DMS114 treated with DMSO at 0.1 percent for 48 hours (cell line): ENCODE results near the gene CAMLG.

Source experiments
- DNase-seq: peaks from one replicate; lab custom pipeline; 2025; ENCODE audit not compliant: unreplicated experiment; lab: John Stamatoyannopoulos, UW

Gene CAMLG

DNA sequence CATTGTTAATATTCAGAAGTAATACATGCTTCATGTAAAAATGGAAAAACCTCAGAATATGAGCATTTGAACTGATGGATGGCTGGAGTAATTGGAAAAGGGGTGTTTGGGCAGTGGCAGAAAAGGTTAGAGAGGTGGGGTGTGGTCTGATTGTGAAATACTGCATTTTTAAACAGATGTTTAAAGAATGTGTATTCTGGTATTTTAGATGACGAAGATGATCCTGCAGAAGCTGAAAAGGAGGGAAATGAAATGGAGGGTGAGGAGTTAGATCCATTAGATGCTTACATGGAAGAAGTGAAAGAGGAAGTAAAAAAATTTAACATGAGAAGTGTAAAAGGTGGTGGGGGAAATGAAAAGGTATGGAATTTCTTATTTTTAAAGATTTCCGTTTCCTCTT is 39.0 kb downstream of the CAMLG start:
- DNase-seq = no peak

DNA sequence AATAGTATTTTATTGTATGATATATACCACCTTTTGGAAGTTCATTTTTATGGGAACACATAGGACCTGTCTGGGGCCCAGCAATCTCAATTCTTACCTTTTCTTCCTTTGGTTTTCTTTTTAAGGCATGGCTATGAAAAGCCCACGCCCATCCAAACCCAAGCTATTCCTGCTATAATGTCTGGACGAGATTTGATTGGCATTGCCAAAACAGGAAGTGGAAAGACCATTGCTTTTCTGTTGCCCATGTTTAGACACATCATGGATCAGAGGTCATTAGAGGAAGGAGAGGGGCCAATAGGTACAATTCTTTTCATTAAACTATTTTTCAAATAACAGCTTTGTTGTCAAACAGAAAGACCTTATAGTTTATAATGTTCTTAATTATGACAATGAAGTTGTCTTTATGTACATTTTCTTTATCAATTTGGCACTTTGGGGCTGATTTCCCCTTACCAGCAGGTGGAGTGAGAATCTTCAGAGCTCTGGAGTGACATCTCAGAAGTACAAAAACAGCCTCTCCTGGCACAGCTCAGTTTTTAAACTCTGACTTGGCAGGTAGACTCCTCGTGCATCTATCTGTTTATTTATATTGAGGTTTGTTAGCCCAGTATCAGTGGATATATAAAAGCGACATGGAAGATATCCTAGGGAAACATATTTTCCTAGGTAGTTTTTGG is 46.0 kb downstream of the CAMLG start:
- no peak for DNase-seq

- no peak for DNase-seq
These were observed 46.7 kb downstream of the CAMLG start for GRCh38 chr5:134784946-134785620.

- DNase-seq = no peak
These were observed 49.3 kb downstream of the CAMLG start for GRCh38 chr5:134787692-134788091.

DNA sequence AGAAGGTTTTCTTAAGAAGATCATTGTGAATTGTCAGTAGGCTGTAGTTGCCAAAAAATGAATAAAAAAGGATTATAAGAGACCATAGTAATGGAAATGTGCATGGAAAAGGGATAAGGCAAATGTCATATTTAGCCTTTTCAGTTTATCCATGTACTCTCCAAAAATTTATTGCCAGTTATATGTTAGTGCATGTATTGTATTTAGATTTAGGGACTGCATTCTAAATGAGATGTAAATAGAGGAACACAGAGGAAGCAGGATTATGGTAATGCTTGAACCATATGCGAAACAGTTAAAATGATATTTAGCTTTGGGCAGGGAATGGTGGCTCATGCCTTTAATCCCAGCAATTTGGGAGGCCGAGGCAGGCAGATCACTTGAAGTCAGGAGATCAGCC is 53.2 kb downstream of the CAMLG start:
- no peak for DNase-seq

DNA sequence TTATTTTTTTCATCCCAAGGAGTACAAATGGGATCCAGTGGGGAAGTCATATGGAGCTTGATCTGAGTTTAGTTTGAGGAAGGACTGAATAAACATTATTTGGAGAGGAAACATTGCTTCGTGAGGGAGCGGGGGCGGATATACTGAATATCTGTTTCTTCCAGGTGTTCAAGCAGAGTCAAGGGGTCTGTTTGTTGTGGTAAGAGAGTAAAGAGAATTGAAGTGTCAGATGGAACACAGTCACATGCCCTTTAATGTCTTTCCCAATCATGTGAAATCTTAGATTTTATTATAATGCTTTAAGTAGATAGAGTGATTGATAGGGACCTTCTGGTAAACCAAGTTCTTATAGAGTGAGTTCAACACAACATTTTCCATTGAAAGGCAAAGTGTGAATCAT is 53.9 kb downstream of the CAMLG start:
- DNase-seq = no peak

DNA sequence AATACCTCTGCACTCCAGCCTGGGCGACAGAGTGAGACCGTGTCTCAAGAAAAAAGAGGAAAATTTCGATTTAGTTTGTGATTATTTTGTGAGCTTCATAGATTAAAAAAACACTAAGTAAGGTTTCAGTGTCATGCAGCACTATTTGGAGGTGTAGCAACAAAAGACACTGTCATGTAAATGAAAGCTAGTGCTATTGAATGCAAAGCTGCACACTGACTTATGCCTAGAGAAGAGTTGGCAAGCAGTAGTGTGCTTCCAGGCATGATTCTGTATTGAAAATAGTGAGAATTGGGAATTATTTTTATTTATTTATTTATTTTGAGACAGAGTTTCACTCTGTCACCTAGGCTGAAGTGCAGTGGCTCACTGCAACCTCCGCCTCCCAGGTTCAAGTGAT is 54.8 kb downstream of the CAMLG start:
- DNase-seq = no peak

DNA sequence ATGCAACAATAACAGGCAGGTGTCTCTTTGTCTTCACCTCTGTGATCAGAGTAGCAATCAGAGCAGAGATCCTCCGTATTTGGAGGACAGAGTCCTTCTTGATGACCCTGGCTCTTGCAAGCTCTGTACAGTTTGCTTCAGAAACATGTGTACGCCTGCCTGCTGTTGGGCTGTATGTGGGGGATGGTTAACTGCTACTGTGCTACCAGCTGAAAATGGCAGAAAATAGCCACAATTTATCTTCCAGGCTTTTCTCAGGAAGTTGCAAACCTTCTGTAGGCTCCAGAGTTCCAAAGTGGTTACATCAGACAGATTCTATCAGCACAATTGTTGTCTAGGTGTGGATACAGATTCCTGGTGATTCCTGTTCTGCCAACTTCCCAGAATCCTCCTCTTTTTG is 55.7 kb downstream of the CAMLG start:
- no peak for DNase-seq

- DNase-seq = no peak
These were observed 56.5 kb downstream of the CAMLG start for GRCh38 chr5:134794819-134795218.

DNA sequence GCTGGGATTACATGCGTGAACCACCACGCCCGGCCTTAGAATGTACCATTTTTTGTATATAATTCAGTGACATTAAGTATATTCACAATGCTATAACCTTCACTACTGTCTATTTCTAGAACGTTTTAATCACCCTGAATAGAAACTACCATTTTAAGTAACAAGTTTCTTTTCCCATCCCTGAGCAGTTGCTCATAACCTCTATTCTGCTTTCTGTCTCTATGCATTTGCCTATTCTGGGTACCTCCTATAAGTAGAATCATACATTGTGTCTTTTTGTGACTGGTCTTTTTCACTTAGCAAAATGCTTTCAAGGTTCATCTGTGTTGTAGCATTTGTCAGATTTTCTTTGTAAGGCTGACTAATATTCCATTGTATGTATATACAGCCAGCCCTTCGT is 60.1 kb downstream of the CAMLG start:
- no peak for DNase-seq
